ENCODE data around the gene PTGIS. TPM values are rescaled to one million over a fixed set of nuclear protein-coding genes. Genes with fewer than 3 reads are reported as not detected.

The PTGIS gene
- total RNA-seq, 1 donor, result 2.2 TPM

DNA sequence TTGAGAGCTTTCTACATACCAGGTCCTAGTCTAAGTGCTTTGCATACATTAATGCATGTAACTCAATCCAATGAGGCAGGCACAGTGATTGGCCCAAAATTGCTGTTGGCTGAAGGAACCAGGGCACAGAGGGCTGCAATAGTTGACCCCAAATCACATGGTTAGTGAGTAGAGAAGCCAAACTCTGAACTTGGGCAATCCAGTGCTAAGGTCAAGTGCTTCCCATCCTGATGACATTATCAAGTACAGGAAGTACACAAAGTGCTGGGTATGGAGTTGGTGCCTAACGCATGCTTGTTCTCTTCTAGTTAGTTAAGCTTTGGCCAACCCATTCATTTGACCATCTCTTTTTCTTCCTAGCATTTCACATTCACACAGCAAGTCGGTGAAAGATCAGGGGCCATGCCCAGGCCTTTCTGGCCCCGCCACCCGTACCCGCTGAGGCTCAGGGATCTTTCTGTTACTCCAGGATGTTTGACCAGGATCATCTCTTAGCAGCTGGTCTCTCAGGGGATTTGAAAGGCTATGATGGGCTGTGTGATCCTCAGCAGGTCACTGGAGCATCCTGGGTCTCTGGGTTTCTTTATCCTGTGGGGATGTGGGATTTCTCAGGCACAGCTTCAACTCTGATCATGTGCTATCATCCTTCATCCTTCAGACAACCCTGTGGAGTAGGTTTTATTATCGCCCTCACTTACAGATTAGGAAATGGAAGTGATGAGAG lies 92.5 kb downstream of the PTGIS start:
- TF ChIP-seq, protein P1, sequence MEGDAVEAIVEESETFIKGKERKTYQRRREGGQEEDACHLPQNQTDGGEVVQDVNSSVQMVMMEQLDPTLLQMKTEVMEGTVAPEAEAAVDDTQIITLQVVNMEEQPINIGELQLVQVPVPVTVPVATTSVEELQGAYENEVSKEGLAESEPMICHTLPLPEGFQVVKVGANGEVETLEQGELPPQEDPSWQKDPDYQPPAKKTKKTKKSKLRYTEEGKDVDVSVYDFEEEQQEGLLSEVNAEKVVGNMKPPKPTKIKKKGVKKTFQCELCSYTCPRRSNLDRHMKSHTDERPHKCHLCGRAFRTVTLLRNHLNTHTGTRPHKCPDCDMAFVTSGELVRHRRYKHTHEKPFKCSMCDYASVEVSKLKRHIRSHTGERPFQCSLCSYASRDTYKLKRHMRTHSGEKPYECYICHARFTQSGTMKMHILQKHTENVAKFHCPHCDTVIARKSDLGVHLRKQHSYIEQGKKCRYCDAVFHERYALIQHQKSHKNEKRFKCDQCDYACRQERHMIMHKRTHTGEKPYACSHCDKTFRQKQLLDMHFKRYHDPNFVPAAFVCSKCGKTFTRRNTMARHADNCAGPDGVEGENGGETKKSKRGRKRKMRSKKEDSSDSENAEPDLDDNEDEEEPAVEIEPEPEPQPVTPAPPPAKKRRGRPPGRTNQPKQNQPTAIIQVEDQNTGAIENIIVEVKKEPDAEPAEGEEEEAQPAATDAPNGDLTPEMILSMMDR (IDR thresholded peaks at IDR 0.05; ENCODE audit: insufficient read depth, low read depth, low read length), result no peak
- no peak overlapping the region for H3K4me3 ChIP-seq (ENCODE audit: low read depth, low read length)
- DNase-seq (ENCODE audit: low read depth), result no peak

DNA sequence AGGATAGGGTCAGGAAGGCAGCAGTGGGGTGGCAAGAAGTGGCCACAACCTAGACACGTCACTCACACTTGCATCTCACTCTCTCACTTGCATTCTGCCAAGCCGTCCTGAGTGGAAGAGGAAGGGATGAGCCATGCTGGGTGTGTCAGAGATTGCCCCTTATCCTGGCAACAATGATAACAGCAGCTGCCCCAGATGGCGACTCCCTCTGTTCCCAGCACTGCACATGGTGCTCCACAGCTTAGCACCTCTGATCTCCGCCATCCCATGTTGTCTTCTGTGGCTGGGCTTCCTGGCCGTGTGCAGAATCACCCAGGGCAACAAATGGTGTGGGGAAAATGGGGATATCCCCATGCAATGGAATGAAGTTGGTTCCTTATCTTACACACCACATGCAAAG lies 96.5 kb downstream of the PTGIS start:
- TF ChIP-seq, protein P1 (IDR thresholded peaks at IDR 0.05; ENCODE audit: insufficient read depth, low read depth, low read length), result no peak
- DNase-seq (ENCODE audit: low read depth), result no peak
- no peak overlapping the region for H3K4me3 ChIP-seq (ENCODE audit: low read depth, low read length)

DNA sequence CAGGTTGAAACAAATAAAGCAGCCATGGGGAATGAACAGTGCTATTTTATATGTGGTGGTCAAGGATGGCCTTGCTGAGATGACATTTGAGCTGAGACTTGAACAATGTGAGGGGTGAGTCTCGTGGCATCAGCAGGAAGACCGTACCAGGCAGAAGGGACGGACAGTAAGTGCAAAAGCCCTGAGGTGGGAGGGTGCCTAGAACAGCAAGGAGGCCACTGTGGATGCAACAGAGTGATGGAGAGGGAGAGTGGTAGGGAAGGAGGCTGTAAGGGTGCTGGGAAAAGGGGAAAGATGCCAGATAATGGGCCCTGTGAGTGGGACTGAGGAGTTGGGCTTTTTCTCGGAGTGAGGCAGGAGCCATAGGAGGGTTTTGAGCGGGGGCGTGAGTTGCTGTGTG lies 97.0 kb downstream of the PTGIS start:
- no peak overlapping the region for H3K4me3 ChIP-seq (ENCODE audit: low read depth, low read length)
- no peak for DNase-seq (ENCODE audit: low read depth)
- TF ChIP-seq, protein P1 (IDR thresholded peaks at IDR 0.05; ENCODE audit: insufficient read depth, low read depth, low read length), result no peak

DNA sequence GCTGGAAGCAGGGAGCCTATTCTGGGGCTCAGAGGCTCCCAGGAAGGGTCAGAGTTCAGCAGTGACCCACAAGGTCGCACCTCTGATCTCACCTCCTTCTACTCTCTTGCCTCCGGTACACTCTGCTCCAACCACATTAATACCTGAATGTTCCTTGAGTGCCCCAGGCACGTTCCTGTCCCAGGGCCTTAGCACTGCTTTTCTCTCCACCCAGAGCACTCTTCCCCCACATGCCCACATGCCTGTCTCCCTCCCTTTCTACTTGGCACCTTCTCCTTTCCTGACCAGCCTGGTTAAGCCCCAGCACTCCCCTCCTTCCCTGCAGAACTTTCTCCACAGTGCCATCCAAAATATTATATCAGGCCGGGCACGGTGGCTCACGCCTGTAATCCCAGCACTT lies 98.9 kb downstream of the PTGIS start:
- no peak overlapping the region for H3K4me3 ChIP-seq (ENCODE audit: low read depth, low read length)
- TF ChIP-seq, protein P1 (IDR thresholded peaks at IDR 0.05; ENCODE audit: insufficient read depth, low read depth, low read length), result no peak
- DNase-seq (ENCODE audit: low read depth), result no peak

DNA sequence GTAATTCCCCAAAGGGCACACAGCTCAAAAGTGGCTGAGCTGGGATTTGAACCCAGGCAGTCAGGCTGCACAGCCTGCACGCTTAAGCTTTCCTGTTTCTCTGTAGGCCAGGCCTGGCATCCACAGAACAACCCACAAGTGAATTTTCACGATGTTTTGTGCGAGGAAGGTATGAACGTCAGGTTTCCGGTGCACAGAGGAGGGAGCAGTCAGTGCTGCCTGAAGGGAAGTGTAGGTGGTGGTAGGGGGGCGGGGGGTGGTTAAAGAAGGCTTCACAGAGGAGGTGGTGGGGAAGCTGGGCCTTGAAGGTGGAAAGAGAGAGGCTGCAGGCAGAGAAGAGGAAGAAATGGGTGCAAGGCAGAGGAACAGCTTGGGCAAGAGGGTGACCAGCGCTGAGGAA lies 99.5 kb downstream of the PTGIS start:
- no peak for DNase-seq (ENCODE audit: low read depth)
- TF ChIP-seq, protein P1 (IDR thresholded peaks at IDR 0.05; ENCODE audit: insufficient read depth, low read depth, low read length), result no peak
- no peak overlapping the region for H3K4me3 ChIP-seq (ENCODE audit: low read depth, low read length)

DNA sequence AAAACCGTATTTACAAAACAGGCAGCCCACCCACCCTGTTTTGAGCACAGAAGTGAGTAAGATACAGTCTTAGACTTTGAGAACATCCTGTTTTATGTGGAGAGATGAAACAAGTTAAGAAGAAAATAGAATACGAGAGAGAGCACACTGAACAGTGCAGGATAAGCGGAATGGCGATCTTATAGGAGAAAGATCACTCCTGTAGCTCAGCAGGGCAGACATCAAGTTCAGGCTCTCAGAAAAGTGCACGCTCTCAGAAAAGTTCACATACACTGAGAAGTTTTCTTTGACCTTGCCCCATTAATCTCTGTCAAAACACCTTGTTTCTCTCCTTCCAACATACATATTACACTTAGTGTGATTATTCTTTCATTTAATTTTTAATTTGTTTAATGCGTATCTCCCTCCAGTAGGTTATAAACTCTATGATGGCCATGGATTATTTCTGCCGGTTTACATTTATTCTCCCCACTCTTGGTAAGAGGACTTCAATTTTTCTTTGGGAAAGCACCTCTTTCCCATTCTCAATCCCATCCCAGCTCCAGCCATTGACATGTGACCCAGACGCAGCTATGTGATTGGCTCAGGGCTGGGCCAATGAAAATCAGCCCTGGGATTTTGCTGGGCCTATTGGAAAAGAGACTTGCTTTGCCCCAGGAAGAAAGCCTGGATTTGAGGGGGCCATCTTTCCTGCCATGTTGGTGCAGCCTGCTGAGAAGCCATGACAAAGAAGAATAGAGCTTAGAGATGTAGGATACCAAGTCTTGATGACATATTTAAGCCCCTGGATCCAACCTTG lies 101.6 kb downstream of the PTGIS start:
- TF ChIP-seq, protein P1 (IDR thresholded peaks at IDR 0.05; ENCODE audit: insufficient read depth, low read depth, low read length), result no peak
- no peak overlapping the region for H3K4me3 ChIP-seq (ENCODE audit: low read depth, low read length)
- DNase-seq (ENCODE audit: low read depth), result no peak

Measured in fibroblast of villous mesenchyme (primary cell).